Measurements from ENCODE around the gene SPRYD4.

- no peak for TF ChIP-seq CTCF (IDR thresholded peaks at IDR 0.05)
- TF ChIP-seq POLR2A (IDR thresholded peaks at IDR 0.05): no peak
- no peak for TF ChIP-seq POLR2AphosphoS5 (IDR thresholded peaks at IDR 0.05)
Measured at GRCh38 chr12:56437430-56438176, 30.8 kb upstream of the SPRYD4 start.
